Transverse colon (tissue), 4 donors: ENCODE data around the gene CEP76. TPM values are rescaled to one million over a fixed set of nuclear protein-coding genes. Genes with fewer than 3 reads are reported as not detected.

Experiments used
- DNase-seq: peaks from one replicate; pipeline ENCODE4 v3.0.0-alpha.2; 2019
- H3K27ac ChIP-seq, 4 donors: fragments of 200-600 bp; sonication (generic); 2 replicates each; pipeline ENCODE4 v1.5.1; 2016 to 2018; ENCODE audit warnings: inconsistent platforms in 4 of 4
- H3K27me3 ChIP-seq: fragments of 200-600 bp; sonication (generic); 2 replicates; pipeline ENCODE4 v1.5.1; 2017; ENCODE audit warnings: inconsistent platforms
- H3K36me3 ChIP-seq, 4 donors: fragments of 200-600 bp; sonication (generic); 2 replicates each; pipeline ENCODE4 v1.5.1; 2017 to 2019; ENCODE audit warnings: inconsistent platforms in 4 of 4
- H3K4me1 ChIP-seq, 4 donors: fragments of 200-600 bp; sonication (generic); 2 replicates each; pipeline ENCODE4 v1.5.1; 2017 to 2020; ENCODE audit warnings: inconsistent platforms in 4 of 4
- H3K4me3 ChIP-seq, 4 donors: fragments of 200-600 bp; sonication (generic); 1 replicate in 1 of 4; 2 replicates in 3 of 4; pipeline versions ENCODE4 v1.5.1 to v1.6.1; 2017 to 2019; ENCODE audit warnings: inconsistent platforms in 4 of 4
- H3K9me3 ChIP-seq, 2 donors: fragments of 200-600 bp; sonication (generic); 2 replicates each; pipeline ENCODE4 v1.5.1; 2017 to 2019; ENCODE audit warnings: inconsistent platforms in 2 of 2
- CTCF ChIP-seq, 5 experiments: fragments of 200-600 bp in 3 of 5; fragments of 450-650 bp in 2 of 5; sonication (generic) in 3 of 5; IDR thresholded peaks; 1 replicate in 2 of 5; 2 replicates in 3 of 5; pipeline ENCODE4 v1.5.1; 2016 to 2017; ENCODE audit warnings: antibody characterized with exemption in 5 of 5, inconsistent platforms in 3 of 5, mild to moderate bottlenecking in 2 of 5, moderate library complexity in 1 of 5
- EP300 ChIP-seq: sonication (generic); formaldehyde crosslinking; IDR thresholded peaks from one replicate; pipeline ENCODE4 v1.6.1; 2017; ENCODE audit warnings: antibody characterized with exemption, low read depth
- POLR2A ChIP-seq: fragments of 450-650 bp; IDR thresholded peaks from one replicate; pipeline ENCODE4 v1.6.1; 2016; ENCODE audit warnings: antibody characterized with exemption, mild to moderate bottlenecking, moderate library complexity
- POLR2AphosphoS5 ChIP-seq, 3 donors: sonication (generic); formaldehyde crosslinking; IDR thresholded peaks; one replicate each; pipeline ENCODE4 v1.6.1; 2016; ENCODE audit warnings: antibody characterized with exemption in 3 of 3
- WGBS, 2 donors: methylation state at CpG; one replicate each; pipeline ENCODE4 v1.1.5; 2018; ENCODE audit warnings: low coverage in 1 of 2; 5-methylcytosine and 5-hydroxymethylcytosine counted together
- in situ Hi-C, 4 donors: fragments of 200-750 bp; cut with MboI; loops; one replicate each; pipeline versions ENCODE4 v1.15.0 to v1.15.1; 2017; ENCODE audit warnings: low sequenced_read_pairs in 3 of 4, low pct_ligation_motif_present in 1 of 4, low pct_unique_long_range_greater_than_20kb in 1 of 4
- intact Hi-C: fragments of 100-400 bp; cut with DNase I; formaldehyde crosslinking; loops from one replicate; pipeline ENCODE4 v1.15.1; 2023; ENCODE audit warnings: low total_unique reads
- total RNA-seq, 4 donors: library from RNA; depleted of rRNA; stranded (reverse); fragments of >200 nt; gene quantifications; one replicate each; pipeline ENCODE4 v1.1.0, GENCODE V29; 2016

CEP76 gene
- total RNA-seq, 4 donors from 2014 or later = 7.6 to 23.7 (median 9.0) TPM

DNA sequence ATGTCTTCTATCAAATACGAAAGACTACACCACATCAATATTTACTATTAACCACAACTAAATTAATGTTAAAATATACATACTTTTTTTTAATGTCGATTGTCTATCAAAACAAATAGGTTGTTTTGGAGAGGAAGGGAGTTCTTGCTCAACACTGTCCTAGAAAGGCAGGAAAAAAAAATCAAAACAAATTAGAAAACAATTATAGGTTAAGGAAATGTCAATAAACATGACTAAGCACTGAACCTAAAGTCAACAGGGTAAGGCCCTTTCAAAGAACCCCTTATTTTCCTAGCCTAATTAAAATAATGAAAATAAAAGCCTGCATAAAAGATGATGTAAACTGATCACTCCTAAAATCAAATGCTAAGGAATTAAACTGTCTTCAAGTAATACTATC lies 2.8 kb downstream of the CEP76 start:
- no peak overlapping the region for H3K4me3 ChIP-seq
- H3K36me3 ChIP-seq = peaks cover 0 to 8% (median 0%) of the 10 kb centered on the region in 4 donors
- H3K27ac ChIP-seq = no peak overlapping the region
- in situ Hi-C loops (no loop called here), intact Hi-C loops (no loop called here)
- TF ChIP-seq POLR2AphosphoS5 (IDR thresholded peaks at IDR 0.05) = no peak
- no peak for TF ChIP-seq POLR2A
- TF ChIP-seq EP300 = no peak
- no peak for TF ChIP-seq CTCF (IDR thresholded peaks at IDR 0.05)
- peaks cover 7 to 28% (median 22%) of the 10 kb centered on the region in 4 donors for H3K4me1 ChIP-seq
- no peak for DNase-seq
- 79 to 89% methylated on average over 2 of the region's 2 CpGs for WGBS, 2 donors
- no peaks in the 10 kb centered on the region for H3K9me3 ChIP-seq
- no peaks in the 10 kb centered on the region for H3K27me3 ChIP-seq

DNA sequence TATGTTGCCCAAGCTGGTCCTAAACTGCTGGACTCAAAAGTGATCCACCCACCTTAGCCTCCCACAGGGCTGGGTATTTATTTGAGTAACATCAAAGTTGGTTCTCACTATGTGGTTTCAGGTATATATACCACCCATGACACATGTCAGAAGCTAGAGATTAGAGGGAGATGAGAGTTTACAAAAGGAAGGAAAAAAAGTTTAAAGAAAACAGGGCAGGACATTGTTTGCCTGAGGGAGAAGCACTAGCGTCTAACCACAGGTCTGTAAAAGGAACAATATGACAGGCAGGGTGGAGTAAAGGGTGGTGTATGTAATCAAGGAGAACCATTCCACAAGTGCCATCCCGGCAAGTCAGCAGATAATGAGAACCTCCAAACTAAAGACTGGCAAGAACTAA lies 8.5 kb downstream of the CEP76 start:
- in situ Hi-C loops = no loop called here
- H3K4me1 ChIP-seq = peaks cover 0 to 4% (median 0%) of the 10 kb centered on the region in 4 donors
- no peaks in the 10 kb centered on the region for H3K9me3 ChIP-seq
- intact Hi-C loops = no loop called here
- no peak for DNase-seq
- peak overlapping the region in 3 of 4 donors; percentile 14 to 25 (median 21) for H3K27ac ChIP-seq
- H3K27me3 ChIP-seq = no peaks in the 10 kb centered on the region
- no peak for TF ChIP-seq EP300
- no peak for TF ChIP-seq CTCF (IDR thresholded peaks at IDR 0.05)
- no peak for TF ChIP-seq POLR2A
- no peak for TF ChIP-seq POLR2AphosphoS5 (IDR thresholded peaks at IDR 0.05)
- no peak overlapping the region for H3K4me3 ChIP-seq
- H3K36me3 ChIP-seq = peaks cover 0 to 7% (median 0%) of the 10 kb centered on the region in 4 donors
- 33 to 59% methylated on average over 2 of the region's 2 CpGs for WGBS, 2 donors

DNA sequence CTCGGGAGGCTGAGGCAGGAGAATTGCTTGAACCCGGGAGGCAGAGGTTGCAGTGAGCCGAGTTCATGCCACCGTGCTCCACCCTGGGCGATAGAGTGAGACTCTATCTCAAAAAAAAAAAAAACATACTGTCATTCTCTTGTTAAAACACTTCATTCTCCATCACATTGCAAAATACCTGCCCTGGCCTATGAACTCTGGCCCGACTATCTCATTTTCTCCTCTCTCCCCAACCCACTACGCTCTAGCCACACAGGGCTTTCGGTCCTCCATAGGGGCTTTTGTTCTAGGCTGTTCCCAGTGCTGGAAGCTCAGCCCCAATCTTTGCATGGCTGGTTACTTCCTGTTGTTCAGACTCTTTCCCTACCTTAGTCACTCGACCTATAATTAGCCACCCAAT lies 10.3 kb downstream of the CEP76 start:
- TF ChIP-seq EP300 (no peak), POLR2A (no peak), POLR2AphosphoS5 (IDR thresholded peaks at IDR 0.05) (no peak), CTCF (IDR thresholded peaks at IDR 0.05) (no peak)
- Histone ChIP-seq H3K27me3 (no peaks in the 10 kb centered on the region), H3K36me3 (no peaks in the 10 kb centered on the region), H3K4me1 (peaks cover 0 to 4% (median 0%) of the 10 kb centered on the region in 4 donors), H3K27ac (no peak overlapping the region), H3K9me3 (no peaks in the 10 kb centered on the region), H3K4me3 (no peak overlapping the region)
- 90 to 91% methylated on average over 4 to 9 of the region's 9 CpGs for WGBS, 2 donors
- intact Hi-C loops (no loop called here), in situ Hi-C loops (no loop called here)
- no peak for DNase-seq

DNA sequence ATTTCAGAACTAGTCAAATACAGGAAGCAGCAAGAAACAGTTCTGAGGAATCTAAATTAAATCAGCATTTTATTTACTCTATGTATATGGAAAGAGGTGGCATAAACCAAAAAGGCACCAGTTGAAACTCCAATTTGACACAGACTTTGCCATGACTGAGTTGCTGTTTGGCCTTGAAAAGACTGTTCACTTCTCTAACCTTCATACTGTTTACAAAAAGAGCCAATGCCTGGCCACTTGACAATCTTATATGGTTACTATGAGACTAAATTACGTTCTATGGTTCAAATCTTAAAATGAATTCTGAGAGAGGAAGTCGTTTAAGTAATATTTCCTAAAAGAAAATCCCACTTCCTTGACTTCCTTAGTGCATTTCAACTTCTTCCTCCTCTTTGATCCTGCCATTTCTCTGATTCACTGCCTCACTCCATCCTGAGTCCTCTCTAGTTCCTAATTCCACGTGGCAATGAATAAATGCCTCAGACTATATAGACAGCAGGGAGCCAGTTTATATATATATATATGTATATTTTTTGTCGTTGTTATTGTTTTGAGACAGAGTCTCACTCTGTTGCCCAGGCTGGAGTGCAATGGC lies 13.2 kb downstream of the CEP76 start:
- TF ChIP-seq POLR2AphosphoS5 (IDR thresholded peaks at IDR 0.05) (no peak), EP300 (no peak), CTCF (IDR thresholded peaks at IDR 0.05) (no peak), POLR2A (no peak)
- DNase-seq = no peak
- no peaks in the 10 kb centered on the region for H3K9me3 ChIP-seq
- no peaks in the 10 kb centered on the region for H3K27me3 ChIP-seq
- in situ Hi-C loops (no loop called here), intact Hi-C loops (no loop called here)
- peaks cover 0 to 14% (median 2%) of the 10 kb centered on the region in 4 donors for H3K36me3 ChIP-seq
- H3K4me3 ChIP-seq = no peak overlapping the region
- H3K27ac ChIP-seq = no peak overlapping the region
- H3K4me1 ChIP-seq = peaks cover 0 to 2% (median 0%) of the 10 kb centered on the region in 4 donors
- WGBS, 2 donors = 70 to 76% methylated on average over 4 of the region's 4 CpGs
